ENCODE measurements around the gene HTR3A.

GRCh38 chr11:113952588-113952987, 22.3 kb upstream of the HTR3A start:
- TF ChIP-seq CTCF (IDR thresholded peaks at IDR 0.05 in 8 of 11, conservative IDR thresholded peaks at IDR 0.05 in 3 of 11) (no peak), POLR2AphosphoS5 (IDR thresholded peaks at IDR 0.05) (no peak)

All from spleen (tissue), 7 donors.